Body of pancreas (tissue), 4 donors: Measurements from ENCODE around the gene EXOC2.

Experiments used
- POLR2A ChIP-seq, 3 donors: fragments of 450-650 bp; IDR thresholded peaks; one replicate each; pipeline ENCODE4 v1.6.1; 2016; ENCODE audit warnings: antibody characterized with exemption in 3 of 3, mild to moderate bottlenecking in 2 of 3
- TF ChIP-seq, protein P1 (sequence below), 7 experiments: fragments of 450-650 bp in 4 of 7; fragments of 200-600 bp in 3 of 7; sonication (generic) in 3 of 7; IDR thresholded peaks; one replicate each; pipeline ENCODE4 v1.5.1; 2016 to 2019; ENCODE audit warnings: antibody characterized with exemption in 7 of 7

- TF ChIP-seq, protein P1, sequence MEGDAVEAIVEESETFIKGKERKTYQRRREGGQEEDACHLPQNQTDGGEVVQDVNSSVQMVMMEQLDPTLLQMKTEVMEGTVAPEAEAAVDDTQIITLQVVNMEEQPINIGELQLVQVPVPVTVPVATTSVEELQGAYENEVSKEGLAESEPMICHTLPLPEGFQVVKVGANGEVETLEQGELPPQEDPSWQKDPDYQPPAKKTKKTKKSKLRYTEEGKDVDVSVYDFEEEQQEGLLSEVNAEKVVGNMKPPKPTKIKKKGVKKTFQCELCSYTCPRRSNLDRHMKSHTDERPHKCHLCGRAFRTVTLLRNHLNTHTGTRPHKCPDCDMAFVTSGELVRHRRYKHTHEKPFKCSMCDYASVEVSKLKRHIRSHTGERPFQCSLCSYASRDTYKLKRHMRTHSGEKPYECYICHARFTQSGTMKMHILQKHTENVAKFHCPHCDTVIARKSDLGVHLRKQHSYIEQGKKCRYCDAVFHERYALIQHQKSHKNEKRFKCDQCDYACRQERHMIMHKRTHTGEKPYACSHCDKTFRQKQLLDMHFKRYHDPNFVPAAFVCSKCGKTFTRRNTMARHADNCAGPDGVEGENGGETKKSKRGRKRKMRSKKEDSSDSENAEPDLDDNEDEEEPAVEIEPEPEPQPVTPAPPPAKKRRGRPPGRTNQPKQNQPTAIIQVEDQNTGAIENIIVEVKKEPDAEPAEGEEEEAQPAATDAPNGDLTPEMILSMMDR (IDR thresholded peaks at IDR 0.05), result no peak
- no peak for TF ChIP-seq POLR2A (IDR thresholded peaks at IDR 0.05)
Measured at GRCh38 chr6:650098-650497, 42.8 kb downstream of the EXOC2 start.
